Measurements from ENCODE around the gene NOB1.

The NOB1 gene

DNA sequence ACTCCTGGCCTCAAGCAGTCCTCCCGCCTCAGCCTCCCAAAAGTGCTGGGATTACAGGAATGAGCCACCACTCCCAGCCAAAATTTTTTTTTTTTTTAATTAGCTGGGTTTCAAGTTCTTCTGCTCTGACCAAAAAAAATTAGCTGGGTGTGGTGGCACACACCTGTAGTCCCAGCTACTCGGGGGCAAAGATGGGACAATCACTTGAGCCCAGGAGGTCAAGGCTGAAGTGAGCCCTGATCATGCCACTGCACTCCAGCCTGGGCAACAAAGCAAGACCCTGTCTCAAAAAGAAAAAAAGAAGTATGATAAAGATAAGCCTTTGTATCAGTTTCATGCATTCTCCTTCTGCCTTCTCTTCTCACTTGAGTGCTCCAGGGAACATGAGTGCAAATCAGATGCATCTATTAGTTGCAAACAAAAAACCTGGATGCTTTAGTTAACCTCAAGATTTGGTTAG, 30.3 kb downstream of the NOB1 start:
- in situ Hi-C loops (cut with HindIII; ENCODE audit: low sequenced_read_pairs) = no loop called here

DNA sequence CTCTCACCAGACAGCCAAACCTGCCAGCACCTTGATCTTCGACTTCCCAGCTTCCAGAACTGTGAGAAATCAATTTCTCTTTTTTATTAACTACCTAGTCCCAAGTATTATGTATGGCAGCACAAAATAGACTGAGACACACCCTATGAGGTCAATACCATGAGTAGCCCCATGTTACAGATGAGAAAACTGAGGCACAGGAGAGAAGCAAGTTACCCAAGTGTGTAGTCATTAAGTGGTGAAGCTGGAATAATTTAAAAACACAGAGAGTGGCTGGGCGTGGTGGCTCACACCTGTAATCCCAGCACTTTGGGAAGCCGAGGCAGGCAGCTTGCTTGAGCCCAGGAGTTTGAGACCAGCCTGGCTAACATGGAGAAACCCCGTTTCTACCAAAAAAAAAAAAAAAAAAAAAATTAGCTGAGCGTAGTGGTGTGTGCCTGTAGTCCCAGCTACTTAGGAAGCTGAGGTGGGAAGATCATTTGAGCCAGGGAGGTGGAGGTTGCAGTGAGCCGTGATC, 33.2 kb downstream of the NOB1 start:
- in situ Hi-C loops (cut with HindIII; ENCODE audit: low sequenced_read_pairs) = no loop called here

DNA sequence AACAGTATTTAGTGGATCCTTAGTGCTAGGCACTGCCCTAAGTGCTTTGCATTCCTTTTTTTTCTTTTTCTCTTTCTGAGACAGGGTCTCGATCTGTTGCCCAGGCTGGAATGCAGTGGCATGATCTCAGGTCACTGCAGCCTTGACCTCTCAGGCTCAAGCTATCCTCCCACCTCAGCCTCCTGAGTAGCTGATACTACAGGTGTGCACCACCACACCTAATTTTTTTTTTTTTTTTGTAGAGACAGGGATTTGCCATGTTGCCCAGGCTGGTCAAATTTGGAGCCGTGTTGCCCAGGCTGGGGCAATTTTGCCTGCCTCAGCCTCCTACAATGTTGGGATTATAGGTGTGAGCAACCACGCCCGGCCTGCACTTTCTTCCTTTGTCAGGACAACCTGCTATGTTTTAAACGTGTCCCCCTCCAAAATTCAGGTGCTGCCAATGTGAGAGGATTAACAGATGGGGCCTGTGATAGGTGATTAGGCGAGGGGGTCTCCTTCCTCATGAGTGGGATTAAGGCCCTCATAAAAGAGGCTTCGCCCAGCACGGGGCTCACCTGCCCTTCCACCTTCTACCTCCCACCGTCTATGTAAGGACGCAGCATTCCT, 33.8 kb downstream of the NOB1 start:
- in situ Hi-C loops (cut with HindIII; ENCODE audit: low sequenced_read_pairs) = no loop called here

GRCh38 chr16:69718111-69718764, 36.5 kb downstream of the NOB1 start:
- in situ Hi-C loops (cut with HindIII; ENCODE audit: low sequenced_read_pairs) = no loop called here

GRCh38 chr16:69717066-69717465, 37.7 kb downstream of the NOB1 start:
- in situ Hi-C loops (cut with HindIII; ENCODE audit: low sequenced_read_pairs) = no loop called here

DNA sequence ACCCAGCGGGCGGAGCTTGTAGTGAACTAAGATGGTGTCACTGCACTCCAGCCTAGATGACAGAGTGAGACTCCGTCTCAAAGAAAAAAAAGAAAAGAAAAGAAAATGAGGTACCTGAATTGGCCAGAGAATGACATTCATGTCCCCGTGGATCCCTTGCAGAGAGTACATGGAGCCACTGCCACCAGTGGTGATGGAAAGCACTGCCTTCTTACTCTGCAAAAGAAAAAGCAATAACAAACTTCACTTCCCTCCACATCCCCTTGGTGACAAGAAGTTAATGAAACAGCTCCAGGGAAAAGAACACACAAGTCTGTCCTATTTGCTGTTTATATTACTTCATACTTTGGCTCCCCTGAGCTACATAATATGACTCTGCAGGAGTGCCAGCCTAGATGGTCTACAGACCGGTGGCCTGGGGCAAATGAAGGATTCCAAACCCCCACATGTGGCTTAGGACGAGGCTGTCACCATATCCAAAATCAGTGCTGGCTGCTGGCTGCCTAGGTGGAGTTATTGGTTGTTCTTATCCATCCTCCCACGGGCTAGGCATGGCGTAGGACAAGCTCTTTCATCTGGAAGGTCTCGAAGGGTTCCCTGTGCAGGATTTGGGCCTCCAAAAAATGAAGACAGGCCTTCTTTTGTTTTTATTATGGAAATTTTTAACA, 41.7 kb downstream of the NOB1 start:
- in situ Hi-C loops (cut with HindIII; ENCODE audit: low sequenced_read_pairs) = no loop called here

DNA sequence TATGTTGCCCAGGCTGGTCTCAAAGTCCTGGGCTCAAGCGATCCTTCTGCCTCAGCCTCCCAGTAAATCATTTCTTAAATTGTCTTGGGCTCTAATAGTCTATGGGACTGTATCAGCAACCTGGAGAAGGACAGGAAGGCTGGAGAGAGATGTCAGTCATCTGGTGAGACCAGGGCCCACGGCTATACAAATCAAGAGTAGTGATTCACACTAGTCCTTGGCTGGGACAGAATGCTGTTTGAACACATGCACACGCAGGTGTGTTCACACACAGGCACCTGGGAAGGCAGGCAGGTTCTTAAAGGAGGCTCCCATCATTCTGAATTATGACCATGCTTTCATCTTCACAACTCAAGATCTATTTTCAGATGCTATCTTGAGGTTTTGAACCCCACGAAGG, 42.4 kb downstream of the NOB1 start:
- in situ Hi-C loops (cut with HindIII; ENCODE audit: low sequenced_read_pairs) = no loop called here

DNA sequence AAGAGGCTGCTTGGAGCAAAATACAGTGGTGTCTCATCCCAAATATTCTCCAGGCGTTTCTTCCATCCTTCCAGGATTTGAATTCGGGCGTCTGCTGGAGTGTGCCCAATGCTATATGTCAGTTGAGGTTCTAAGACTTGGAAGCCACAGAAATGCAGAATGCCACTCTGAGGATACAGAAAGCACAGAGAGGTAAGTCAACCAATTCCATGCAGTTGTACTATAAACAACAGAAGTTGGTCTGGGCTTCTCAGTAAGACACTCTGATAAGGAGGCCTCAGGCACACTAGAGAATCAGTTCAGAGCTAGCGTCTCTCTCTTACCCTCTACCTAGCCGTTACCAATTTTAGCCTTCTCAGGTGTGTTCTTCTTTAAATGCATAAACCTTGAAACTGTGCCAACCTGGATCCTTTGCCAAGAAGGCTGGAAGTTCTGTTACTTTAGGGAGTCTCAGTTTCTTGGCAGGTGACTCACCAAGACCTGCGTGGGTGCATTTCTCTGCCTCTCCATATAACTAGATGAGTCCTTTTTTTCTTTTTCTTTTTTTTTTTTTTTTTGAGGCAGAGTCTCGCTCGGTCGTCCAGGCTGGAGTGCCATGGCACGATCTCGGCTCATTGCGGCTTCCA, 43.5 kb downstream of the NOB1 start:
- in situ Hi-C loops (cut with HindIII; ENCODE audit: low sequenced_read_pairs) = no loop called here

DNA sequence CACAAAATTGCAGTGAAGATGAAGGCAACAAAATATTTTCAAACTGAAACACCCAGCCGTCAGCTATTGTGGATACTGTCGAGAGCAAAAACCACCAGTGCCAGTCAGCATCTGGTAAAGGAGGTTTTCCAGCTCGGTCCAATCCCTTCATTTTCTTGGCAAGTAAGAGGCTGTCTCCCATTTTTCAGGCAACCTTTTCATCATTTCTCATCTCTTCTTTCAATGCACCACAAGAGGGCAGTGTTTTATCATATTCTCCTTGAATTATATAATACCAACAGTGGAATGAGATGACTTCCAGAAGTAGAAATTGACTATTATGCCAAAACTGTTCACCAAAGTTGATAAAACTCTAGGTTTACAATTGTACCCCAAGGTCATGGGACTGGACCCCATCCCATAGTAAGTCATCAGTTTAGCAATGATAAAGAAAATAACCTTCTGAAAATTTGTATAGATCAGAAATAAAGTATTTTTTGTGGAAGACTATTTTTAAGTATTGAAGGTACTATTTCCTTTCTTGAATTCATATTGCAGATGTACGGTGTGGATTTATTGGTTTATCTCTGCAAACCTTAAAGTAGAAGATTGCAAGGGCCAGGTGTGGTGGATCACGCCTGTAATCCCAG, 45.2 kb downstream of the NOB1 start:
- in situ Hi-C loops (cut with HindIII; ENCODE audit: low sequenced_read_pairs) = no loop called here

GRCh38 chr16:69707920-69708683, 46.6 kb downstream of the NOB1 start:
- in situ Hi-C loops (cut with HindIII; ENCODE audit: low sequenced_read_pairs) = no loop called here

GRCh38 chr16:69706975-69707340, 47.8 kb downstream of the NOB1 start:
- in situ Hi-C loops (cut with HindIII; ENCODE audit: low sequenced_read_pairs) = no loop called here

GRCh38 chr16:69706256-69706974, 48.3 kb downstream of the NOB1 start:
- in situ Hi-C loops (cut with HindIII; ENCODE audit: low sequenced_read_pairs) = no loop called here

DNA sequence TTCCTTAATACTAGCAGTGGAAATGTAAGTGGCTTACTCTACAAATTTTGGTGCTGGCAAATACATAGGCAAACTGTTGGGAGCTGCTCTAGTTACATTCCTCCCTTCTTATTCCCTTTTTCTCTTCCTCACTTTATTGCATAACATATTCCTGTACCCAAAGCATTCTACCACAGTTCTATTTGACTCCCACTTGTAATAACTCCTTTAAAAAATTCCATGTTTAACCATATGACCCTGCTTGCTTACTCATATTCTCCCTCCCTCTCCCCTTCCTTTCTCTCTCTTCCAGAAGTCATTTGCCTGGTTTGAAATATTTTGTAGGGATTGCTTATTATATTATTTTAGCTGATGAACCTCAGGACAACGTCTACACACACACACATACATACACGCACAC, 51.1 kb downstream of the NOB1 start:
- in situ Hi-C loops (cut with HindIII; ENCODE audit: low sequenced_read_pairs) = no loop called here

- in situ Hi-C loops (cut with HindIII; ENCODE audit: low sequenced_read_pairs) = no loop called here
These were observed 52.9 kb downstream of the NOB1 start for GRCh38 chr16:69701866-69702265.

DNA sequence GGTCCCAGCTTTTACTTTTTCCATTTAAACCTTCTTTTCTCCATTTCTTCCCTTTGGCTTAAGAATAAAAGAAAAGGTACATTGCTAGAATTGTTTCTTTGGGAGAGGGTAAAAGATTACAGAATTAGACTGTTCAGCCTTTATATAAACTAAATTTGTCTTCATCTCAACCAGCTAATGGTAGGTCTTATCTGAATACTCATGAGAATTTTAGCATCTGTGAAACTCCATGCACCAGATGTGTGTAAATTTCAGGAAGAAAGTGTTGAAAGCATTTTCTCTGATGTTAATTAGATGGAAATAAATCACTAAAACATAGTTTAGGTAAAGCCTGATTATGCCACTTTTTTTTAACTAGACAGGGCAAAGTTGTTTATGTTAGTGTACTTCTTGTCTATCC, 53.3 kb downstream of the NOB1 start:
- in situ Hi-C loops (cut with HindIII; ENCODE audit: low sequenced_read_pairs) = no loop called here

DNA sequence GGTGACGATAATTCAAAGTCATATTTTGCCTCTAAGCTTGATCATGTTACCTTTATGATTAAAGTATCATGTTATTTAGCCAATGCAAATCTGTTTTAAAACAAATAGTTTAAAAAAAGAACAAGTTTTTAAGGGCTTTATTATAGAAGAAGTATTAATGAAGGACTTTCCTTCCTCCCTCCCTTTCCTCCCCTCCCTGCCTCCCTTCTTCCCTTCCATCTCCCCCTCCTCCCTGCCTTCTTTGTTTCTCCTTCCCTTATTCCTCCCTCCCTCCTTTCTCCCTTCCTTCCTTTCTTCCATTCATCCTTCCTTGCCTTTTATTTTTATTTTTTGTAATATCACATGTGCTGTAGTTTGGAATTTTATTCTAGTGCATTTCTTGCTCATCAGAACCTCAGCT, 54.8 kb downstream of the NOB1 start:
- in situ Hi-C loops (cut with HindIII; ENCODE audit: low sequenced_read_pairs) = no loop called here

GRCh38 chr16:69698404-69698803, 56.3 kb downstream of the NOB1 start:
- in situ Hi-C loops (cut with HindIII; ENCODE audit: low sequenced_read_pairs) = no loop called here

- in situ Hi-C loops (cut with HindIII; ENCODE audit: low sequenced_read_pairs) = no loop called here
These were observed 60.8 kb downstream of the NOB1 start for GRCh38 chr16:69693916-69694315.

- in situ Hi-C loops (cut with HindIII; ENCODE audit: low sequenced_read_pairs) = no loop called here
These were observed 62.5 kb downstream of the NOB1 start for GRCh38 chr16:69691980-69692911.
